GM21390 (cell line): ENCODE results near the gene PRAMEF18.
"Not testable (repeated sequence)": the region's sequence is repeated elsewhere in the genome, so short reads cannot be mapped to it uniquely, and the experiment has no call there.

Experiments used
- ATAC-seq: cut with Tn5 transposase; IDR thresholded peaks from one replicate; pipeline ENCODE4 v1.9.1; 2021; ENCODE audit not compliant: unreplicated experiment

The PRAMEF18 gene, protein sequence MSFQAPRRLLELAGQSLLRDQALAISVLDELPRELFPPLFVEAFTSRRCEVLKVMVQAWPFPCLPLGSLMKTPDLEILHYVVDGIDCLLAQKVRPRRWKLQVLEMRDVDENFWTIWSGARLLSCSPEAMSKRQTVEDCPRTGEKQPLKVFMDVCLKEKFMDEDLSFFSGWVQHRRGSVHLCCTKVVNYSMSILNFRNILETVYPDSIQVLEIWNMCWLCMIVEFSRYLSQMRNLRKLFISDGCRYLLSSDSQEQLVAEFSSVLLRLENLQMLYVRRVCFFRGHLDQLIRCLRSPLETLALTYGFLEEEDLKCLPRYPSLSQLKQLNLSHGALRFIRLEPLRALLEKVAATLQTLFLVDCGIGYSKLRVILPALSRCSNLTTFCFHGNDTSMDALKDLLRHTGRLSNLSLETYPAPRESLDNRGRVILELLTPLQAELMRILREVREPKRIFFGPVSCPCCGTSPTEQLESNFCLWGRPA

GRCh38 chr1:13225675-13226204, at the start of gene PRAMEF18:
Gene PRAMEF18 (minus strand): TSS chr1:13226154. CDS start chr1:13226106, 48 bp downstream.
- ATAC-seq: not testable (repeated sequence)

GRCh38 chr1:13265124-13265523, 39.2 kb upstream of the PRAMEF18 start:
- ATAC-seq: not testable (repeated sequence)

DNA sequence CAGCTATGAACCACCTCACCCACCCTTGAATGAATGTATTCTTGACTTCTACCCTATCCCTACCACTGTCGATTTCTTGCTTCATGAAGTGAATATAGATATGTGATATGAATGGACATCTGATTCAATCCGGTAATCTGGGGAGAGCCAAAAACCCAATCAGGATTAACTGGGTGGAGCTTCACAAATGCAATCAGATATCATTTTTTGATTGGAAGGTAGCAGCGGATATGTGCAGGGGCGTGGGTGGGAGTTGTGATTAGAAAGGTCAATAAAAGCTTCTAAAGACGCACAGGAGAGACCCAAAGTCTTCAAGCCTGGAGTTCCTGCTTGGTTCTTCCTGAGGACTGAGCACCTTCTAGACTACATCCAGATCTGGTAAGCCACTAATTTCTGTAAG, 27.9 kb upstream of the PRAMEF18 start, which contains the start of gene PRAMEF5:
PRAMEF5 (plus strand) TSS at position 301 of the 400 bp plus-strand sequence. CDS start 5,071 bp downstream, outside the sequence.
- not testable (repeated sequence) for ATAC-seq

DNA sequence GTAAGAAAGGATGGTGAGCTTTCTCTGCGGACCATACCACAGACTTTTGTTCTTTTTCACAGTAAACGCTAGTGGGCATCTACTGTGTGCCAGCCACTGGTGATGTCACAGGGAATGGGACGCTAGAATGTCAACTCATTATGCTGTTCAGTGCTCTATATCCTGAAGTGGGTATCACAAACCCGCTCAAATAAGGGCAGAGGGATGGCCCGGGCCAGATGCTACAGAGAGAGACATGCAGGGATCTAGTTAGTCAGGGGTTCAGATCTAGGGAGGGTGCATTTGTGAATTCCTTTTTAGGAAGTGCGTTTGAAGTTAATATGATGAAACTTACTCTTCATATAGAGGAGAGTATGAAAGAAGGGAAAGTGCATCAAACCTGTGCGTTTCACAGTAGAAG, 21.2 kb upstream of the PRAMEF18 start:
- ATAC-seq: not testable (repeated sequence)

DNA sequence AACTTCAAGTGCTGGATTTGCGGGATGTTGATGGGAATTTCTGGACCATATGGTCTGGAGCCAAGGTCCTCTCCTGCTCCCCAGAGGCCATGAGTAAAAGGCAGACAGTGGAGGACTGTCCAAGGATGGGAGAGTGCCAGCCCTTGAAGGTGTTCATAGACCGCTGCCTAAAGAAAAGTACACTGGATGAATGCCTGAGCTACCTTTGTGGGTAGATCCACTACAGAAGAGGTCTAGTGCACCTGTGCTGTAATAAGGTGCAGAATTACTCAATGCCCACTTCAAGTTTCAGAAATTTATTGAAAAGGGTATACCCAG, 20.6 kb upstream of the PRAMEF18 start:
- ATAC-seq: not testable (repeated sequence)

- not testable (repeated sequence) for ATAC-seq
Measured at GRCh38 chr1:13245841-13246553, 20.0 kb upstream of the PRAMEF18 start.

GRCh38 chr1:13243536-13244263, 17.7 kb upstream of the PRAMEF18 start:
- not testable (repeated sequence) for ATAC-seq

DNA sequence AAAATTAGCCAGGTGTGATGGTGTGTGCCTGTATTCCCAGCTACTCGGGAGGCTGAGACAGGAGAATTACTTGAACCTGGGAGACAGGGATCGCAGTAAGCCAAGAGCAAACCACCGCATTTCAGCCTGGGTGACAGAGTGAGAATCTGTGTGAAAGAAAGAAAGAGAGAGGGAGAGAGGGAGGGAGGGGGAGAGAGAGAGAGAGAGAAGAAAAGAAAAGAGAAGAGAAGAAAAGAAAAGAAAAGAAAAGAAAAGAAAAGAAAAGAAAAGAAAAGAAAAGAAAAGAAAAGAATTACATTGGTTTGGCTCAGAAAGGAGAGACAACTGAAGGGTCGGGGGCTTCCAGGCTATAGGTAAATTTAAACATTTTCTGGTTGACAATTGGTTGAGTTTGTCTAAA, 13.7 kb upstream of the PRAMEF18 start:
- ATAC-seq: not testable (repeated sequence)

- not testable (repeated sequence) for ATAC-seq
Measured at GRCh38 chr1:13237572-13237971, 11.6 kb upstream of the PRAMEF18 start.

DNA sequence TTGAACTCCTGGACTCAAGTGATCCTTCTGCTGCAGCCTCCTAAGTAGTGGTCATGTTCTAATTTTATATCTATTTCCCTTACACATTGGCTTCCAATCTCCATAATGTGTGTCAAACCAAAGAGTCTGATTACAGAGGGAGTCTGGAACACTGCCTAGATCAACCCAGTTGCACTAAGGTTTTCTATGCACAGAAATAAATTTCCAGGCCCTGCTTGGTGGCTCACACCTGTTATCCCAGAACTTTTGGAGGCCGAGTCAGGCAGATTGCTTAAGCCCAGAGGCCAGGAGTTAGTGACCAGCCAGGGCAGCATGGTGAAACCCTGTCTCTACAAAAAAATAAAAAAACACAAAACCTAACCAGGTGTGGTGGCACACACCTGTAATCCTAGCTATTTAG, 8.1 kb upstream of the PRAMEF18 start:
- ATAC-seq: not testable (repeated sequence)

DNA sequence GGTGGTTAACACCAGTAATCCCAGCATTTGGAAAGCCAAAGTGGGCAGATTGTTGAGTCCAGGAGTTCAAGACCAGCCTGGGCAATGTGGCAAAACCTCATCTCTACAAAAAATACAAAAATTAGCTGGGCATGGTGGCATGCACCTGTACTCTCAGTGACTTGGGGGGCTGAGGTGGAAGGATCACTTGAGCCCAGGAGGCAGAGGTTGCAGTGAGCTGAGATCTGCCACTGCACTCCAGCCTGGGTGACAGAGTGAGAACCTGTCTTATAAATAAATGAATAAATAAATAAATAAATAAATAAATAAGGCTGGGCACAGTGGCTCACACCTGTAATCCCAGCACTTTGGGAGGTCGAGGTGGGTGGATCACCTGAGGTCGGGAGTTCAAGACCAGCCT, 6.1 kb upstream of the PRAMEF18 start:
- ATAC-seq: not testable (repeated sequence)

DNA sequence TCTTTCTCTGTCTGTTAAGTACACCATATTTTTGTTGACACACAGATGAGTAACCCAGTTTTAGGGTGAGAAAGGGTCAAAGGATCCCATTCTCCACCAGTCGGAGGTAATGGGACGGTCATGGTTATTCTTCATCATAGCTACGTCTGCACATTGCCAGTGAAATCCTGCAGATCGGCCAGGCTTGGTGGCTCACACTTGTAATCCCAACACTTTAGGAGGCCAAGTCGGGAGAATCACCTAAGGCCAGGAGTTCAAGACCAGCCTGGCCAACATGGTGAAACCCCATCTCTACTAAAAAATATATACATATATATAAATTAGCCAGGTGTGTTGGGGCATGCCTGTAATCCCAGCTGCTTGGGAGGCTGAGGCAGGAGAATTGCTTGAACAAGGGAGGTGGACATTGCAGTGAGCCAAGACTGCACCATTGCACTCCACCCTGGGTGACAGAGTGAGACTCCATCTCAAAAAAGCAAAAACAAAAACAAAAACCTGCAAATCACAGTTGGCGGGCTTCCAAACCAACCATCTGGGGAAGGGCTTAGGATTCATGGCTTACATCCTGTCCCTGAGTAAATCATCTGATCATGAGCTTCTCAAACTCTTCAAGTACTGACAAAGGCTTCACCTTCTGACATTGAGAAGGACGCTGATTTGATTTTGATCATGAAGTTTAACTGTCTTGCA, 5.3 kb upstream of the PRAMEF18 start:
- ATAC-seq: not testable (repeated sequence)

DNA sequence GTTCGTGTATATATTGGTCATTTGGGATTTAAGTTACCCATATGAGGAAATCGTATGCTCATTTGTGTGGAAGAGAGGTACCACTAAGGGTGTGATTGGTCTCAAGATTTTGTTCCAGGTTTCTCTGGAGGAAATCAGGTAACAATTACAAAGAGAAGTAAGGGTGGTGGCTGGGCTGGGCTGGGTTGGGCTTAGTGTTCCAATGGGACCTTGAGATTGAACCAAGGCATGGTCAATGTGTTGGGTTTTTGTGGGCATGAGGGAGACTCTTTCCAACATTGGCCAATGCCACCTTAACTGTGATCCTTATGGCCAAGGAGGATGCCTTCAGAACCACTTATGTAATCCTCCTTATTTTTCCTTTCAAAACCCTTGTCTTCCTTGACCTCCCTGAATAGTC, 4.6 kb upstream of the PRAMEF18 start:
- ATAC-seq: not testable (repeated sequence)

DNA sequence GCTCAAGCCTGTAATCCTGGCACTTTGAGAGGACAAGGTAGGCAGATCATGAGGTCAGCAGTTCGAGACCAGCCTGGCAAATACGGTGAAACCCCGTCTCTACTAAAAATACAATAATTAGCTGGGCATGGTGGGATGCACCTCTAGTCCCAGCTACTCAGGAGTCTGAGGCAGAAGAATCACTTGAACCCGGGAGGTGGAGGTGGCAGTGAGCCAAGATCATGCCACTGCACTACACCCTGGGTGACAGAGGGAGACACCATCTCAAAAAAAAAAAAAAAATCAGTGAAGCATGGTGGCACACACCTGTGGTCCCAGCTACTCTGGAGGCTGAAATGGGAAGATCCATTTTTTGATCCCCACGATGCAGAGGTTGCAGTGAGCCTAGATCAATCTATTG, 4.1 kb upstream of the PRAMEF18 start:
- ATAC-seq: not testable (repeated sequence)

- no peak for ATAC-seq
Measured at GRCh38 chr1:13228343-13228781, 2.4 kb upstream of the PRAMEF18 start.

DNA sequence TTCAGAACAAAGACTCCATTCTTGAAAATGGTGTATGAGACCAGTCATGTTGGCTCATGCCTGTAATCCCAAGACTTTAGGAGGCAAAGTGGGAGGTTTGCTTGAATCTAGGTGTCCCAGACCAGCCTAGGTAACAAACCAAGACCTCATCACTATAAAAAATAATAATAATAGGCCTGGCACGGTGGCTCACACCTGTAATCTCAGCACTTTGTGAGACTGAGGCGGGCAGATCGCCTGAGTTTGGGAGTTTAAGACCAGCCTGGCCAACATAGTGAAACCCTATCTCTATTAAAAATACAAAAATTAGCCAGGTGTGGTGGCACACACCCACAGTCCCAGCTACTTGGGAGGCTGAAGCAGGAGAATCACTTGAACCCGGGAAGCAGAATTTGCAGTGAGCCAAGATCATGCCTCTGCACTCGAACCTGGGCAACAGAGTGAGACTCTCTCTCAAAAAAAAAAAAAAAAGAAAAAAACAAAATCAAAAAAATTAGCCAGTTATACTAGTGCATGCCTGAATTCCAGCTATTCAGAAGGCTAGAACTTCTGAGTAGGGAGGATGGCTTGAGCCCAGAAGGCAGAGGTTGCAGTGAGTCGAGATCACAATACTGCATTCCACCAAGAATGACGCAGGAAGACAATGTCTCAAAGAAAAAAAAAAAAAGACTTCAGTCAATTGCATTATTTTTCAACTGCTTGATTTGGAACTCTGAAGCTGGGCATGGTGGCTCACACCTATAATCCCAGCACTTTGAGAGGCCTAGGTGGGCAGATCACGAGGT, 1.5 kb upstream of the PRAMEF18 start:
- ATAC-seq: not testable (repeated sequence)

DNA sequence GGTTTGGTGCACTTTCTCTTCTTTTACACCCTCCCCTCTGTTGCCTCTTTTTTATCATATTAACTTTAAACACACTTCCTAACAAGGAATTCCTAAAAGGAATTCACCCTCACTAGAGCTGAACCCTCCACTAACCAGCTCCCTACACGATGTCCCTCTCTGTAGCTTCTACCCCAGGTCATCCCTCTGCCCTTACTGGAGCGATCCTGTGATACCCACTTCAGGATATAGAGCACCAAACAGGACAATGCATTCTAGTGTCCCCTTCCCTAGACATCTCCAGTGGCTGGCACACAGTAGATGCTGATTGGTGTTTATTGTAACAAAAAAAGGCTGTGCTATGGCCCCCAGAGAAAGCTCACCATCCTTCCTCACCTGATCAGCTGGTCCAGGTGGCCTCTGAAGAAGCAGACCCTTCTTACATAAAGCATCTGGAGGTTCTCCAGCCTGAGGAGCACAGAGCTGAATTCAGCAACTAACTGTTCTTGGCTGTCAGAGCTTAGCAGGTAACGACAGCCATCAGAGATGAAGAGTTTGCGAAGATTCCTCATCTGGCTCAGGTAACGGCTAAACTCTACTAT, 1.4 kb downstream of the PRAMEF18 start:
- ATAC-seq: no peak

- ATAC-seq: not testable (repeated sequence)
Measured at GRCh38 chr1:13222788-13223187, 3.2 kb downstream of the PRAMEF18 start.

DNA sequence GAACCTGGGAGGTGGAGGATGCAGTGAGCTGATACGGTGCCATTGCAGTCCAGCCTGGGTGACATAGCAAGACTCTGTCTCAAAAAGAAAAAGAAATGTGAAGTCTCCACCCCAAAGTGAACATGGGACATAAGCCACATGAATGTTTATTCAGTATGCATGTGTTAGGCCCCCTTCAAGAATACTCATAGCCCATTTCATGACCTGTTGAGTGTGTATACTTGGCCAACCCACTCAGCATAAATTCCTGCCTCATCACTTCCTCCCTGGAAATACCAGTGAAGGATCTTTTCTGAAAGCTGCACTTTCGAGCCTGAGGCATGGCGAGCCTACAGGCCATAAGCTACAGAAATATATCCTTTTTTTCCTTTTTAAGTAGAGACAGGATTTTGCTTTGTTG, 6.8 kb downstream of the PRAMEF18 start:
- not testable (repeated sequence) for ATAC-seq
